LHCN-M2 (cell line): ENCODE data around the gene ZC3H4. TPM values are rescaled to one million over a fixed set of nuclear protein-coding genes. Genes with fewer than 3 reads are reported as not detected.

Experiments
- DNase-seq: peaks from one replicate; pipeline ENCODE4 v3.0.0-alpha.2; 2012; ENCODE audit warnings: low read depth
- total RNA-seq: library from RNA; depleted of rRNA; stranded (reverse); fragments of >200 nt; gene quantifications from 2 replicates; pipeline ENCODE4 v1.2.3, GENCODE V29; 2014; rRNA removed

The ZC3H4 gene
- total RNA-seq, 1 experiment from 2014 or later, result 17.3 TPM

DNA sequence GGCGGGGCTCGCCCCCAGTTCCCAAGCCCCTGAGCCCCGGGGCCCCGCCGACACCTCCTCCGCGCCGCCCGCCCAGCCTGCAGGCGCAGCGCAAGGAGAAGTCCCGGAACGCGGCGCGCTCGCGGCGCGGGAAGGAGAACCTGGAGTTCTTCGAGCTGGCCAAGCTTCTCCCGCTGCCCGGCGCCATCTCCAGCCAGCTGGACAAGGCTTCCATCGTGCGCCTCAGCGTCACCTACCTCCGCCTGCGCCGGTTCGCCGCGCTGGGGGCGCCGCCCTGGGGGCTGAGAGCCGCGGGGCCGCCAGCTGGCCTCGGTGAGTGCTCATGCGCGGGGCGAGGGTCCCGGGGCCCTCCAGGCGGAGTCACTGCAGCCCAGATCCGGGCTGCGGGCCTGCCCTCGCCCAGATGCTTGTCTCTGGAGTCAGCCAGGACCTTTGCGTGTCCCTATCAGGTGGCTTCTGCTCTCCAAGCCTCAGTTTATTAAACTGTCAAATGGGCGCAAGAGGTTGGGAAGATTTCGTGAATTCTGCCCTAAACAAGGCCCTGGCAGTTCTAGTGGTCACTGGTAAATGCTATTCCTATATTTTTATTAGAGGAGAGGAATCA is 91.9 kb downstream of the ZC3H4 start:
- DNase-seq, result no peak

DNA sequence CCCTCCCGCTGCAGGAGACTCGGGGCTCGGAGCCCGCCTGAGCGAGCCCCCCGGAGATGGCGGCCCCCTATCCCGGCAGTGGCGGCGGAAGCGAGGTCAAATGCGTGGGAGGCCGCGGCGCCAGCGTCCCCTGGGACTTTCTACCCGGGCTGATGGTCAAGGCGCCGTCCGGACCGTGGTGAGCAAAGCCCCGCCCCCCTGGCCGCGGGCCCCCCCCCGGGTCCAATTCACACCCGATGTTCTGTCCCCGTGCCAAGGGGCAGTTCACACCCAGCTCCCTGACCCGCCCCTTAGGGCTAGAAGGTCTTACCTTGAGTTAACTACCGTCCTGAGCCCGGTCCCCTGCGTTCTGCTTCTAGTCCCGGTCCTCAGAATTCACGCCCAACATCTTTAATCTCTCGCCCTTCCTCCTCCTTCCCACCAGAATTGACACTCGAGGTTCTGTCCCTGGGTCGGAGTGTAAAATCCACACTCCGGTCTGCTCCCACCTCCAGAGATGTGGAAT is 92.5 kb downstream of the ZC3H4 start:
- DNase-seq, result no peak

DNA sequence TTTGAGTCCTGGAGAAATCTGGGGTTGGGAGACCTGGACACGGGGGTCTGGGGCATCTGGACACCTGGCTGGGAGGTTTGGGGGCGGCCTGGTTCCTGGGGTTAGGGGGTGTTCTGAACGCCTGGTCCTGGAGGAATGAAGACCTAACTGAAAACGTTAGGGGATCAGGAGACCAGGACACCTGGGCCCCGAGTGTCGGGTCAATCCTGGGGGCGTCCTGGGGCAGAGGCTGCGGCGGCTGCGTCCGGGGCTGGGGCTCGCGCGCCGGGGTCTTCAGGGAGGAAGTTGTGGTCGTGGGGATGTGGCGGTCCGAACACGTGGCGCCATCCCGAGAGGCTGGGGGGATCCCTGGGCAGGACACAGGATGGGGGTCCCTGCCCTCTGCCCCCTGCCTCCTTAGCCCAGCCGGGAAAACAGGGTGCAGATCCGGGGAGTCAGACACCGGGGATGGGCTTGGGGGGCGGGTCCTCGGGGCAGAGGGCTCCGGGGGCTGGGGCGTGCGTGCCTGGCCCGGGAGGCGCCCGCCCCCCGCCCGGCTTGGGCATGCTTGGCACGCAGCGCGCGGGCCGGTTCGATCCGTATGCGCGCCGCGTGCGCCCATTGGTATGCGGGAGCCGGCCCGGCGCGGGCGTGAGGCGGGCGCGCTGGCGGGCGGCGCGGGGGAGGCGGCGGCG is 93.3 kb downstream of the ZC3H4 start:
- no peak for DNase-seq

- DNase-seq, result no peak
These were observed 94.0 kb downstream of the ZC3H4 start, which contains the start of gene NPAS1 for GRCh38 chr19:47019431-47020041. Gene NPAS1 (plus strand): TSS chr19:47019837. CDS start chr19:47021048, 1,211 bp downstream.

DNA sequence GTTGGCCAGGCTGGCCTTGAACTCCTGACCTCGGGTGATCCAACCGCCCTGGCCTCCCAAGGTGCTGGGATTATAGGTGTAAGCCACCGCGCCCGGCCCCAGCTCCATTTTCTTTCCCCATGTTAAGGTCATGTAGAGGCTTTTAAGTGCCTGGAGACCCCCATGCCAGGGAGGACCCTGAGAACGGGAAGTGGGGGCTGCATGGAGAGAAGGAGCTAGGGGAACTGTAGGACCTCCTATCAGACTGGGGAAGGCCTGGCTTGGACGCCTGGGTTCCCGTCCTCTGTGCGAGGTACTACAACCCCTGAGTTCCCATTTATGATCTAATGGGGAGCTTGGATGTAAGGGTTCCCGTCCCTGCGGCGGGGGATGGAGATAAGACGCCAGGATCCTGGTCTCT is 94.7 kb downstream of the ZC3H4 start:
- DNase-seq, result no peak

Other genes with a start within 250 kb of the ZC3H4 start
- gene NPAS1, start 93.9 kb downstream of the ZC3H4 start, total RNA-seq, result 1.0 and 1.9 TPM in 2 replicates
- 62.9 and 76.3 TPM in 2 replicates for gene TMEM160, start 65.2 kb downstream of the ZC3H4 start, total RNA-seq
- 228 and 269 TPM in 2 replicates for gene SAE1, start 17.1 kb upstream of the ZC3H4 start, total RNA-seq
- 3.3 and 6.8 TPM in 2 replicates for gene BBC3, start 117.4 kb upstream of the ZC3H4 start, total RNA-seq
- gene CCDC9, start 142.7 kb upstream of the ZC3H4 start, total RNA-seq, result 4.9 and 16.2 TPM in 2 replicates
- gene INAFM1, start 161.1 kb upstream of the ZC3H4 start, total RNA-seq, result 0.51 and 0.80 TPM in 2 replicates
- gene C5AR1, start 196.1 kb upstream of the ZC3H4 start, total RNA-seq, result not detected in 2 replicates
- gene C5AR2, start 218.4 kb upstream of the ZC3H4 start, total RNA-seq, result not detected in 2 replicates
- gene DHX34, start 235.5 kb upstream of the ZC3H4 start, total RNA-seq, result 15.7 and 19.4 TPM in 2 replicates